ENCODE measurements around the gene B3GNT8.

GRCh38 chr19:41449865-41450178, 22.6 kb upstream of the B3GNT8 start:
- no peak for TF ChIP-seq EZH2 (IDR thresholded peaks at IDR 0.05; ENCODE audit: insufficient read depth, poor library complexity, severe bottlenecking)
- no peak for TF ChIP-seq EZH2phosphoT487 (IDR thresholded peaks at IDR 0.05; ENCODE audit: insufficient read depth, low read depth)
